ENCODE measurements around the gene GNAL.
A peak's percentile ranks its signal among the peaks of the same experiment; 100 is the strongest.

GNAL gene

DNA sequence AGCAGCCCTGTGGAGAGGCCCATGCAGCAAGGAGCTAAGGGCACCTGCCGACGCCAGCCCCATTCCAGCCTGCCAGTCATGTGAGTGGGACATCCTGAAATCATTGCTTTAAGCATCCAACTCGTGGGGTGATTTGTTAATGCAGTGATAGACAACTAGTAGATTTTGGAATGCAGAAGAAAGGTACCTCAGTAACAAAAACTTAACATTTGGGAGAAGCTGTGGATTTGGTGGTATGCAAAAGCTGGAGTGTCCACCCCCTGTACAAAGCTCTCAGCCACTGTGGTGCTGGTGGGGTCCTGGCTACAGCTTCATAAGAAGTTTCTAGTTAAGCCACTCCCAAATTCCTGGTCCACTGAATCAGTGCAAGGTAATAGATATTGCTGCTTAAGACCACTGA, 37.2 kb upstream of the GNAL start:
- no peaks in the 10 kb centered on the region for H3K9me3 ChIP-seq (ENCODE audit: insufficient read depth, low read length)
- H3K27me3 ChIP-seq (ENCODE audit: low read length): no peaks in the 10 kb centered on the region
- no peak overlapping the region for H2AFZ ChIP-seq (ENCODE audit: low read depth, low read length, severe bottlenecking)
- H3K9ac ChIP-seq (ENCODE audit: low read length): no peak overlapping the region
- TF ChIP-seq EZH2phosphoT487 (conservative IDR thresholded peaks at IDR 0.05; ENCODE audit: low read length): no peak
- TF ChIP-seq, protein P1, sequence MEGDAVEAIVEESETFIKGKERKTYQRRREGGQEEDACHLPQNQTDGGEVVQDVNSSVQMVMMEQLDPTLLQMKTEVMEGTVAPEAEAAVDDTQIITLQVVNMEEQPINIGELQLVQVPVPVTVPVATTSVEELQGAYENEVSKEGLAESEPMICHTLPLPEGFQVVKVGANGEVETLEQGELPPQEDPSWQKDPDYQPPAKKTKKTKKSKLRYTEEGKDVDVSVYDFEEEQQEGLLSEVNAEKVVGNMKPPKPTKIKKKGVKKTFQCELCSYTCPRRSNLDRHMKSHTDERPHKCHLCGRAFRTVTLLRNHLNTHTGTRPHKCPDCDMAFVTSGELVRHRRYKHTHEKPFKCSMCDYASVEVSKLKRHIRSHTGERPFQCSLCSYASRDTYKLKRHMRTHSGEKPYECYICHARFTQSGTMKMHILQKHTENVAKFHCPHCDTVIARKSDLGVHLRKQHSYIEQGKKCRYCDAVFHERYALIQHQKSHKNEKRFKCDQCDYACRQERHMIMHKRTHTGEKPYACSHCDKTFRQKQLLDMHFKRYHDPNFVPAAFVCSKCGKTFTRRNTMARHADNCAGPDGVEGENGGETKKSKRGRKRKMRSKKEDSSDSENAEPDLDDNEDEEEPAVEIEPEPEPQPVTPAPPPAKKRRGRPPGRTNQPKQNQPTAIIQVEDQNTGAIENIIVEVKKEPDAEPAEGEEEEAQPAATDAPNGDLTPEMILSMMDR (IDR thresholded peaks at IDR 0.05; ENCODE audit: insufficient read depth, low read length, poor library complexity, severe bottlenecking): no peak
- no peak overlapping the region for H3K27ac ChIP-seq (ENCODE audit: low read depth, low read length)
- H4K20me1 ChIP-seq (ENCODE audit: low read depth, low read length): no peaks in the 10 kb centered on the region
- no peak overlapping the region for H3K4me3 ChIP-seq (ENCODE audit: insufficient read depth, low read length, poor library complexity, severe bottlenecking)
- no peaks in the 10 kb centered on the region for H3K79me2 ChIP-seq (ENCODE audit: insufficient read depth, low read length)
- no peak overlapping the region for H3K4me2 ChIP-seq (ENCODE audit: low read depth, low read length, poor library complexity, severe bottlenecking)
- H3K9me2 ChIP-seq (replicated peaks; ENCODE audit: insufficient read depth, low read length): no peaks in the 10 kb centered on the region
- H3K36me3 ChIP-seq (ENCODE audit: low read length): no peaks in the 10 kb centered on the region
- H3F3A ChIP-seq (ENCODE audit: insufficient read depth): no peaks in the 10 kb centered on the region

DNA sequence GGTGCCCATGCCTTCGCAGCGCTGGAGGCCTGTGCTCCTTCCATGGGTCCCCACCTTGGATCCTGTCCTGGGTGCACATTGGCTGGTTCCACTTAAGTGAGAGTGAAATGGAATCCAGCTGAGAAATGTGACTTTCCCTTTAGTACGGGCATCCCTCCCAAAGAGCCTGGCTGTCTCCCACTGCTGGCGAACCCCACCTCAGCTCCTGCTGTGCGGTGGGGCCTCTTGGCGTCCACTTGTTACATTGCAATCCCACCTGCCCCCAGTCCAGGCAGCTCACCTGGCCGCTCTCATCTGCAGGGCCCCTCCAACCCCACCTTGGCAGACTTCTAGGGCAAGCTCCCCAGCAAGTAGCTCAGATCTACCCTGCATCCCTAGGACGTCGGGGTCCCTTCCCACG, 35.5 kb upstream of the GNAL start:
- H3F3A ChIP-seq (ENCODE audit: insufficient read depth): no peaks in the 10 kb centered on the region
- H3K9me2 ChIP-seq (replicated peaks; ENCODE audit: insufficient read depth, low read length): no peaks in the 10 kb centered on the region
- TF ChIP-seq, protein P1 (IDR thresholded peaks at IDR 0.05; ENCODE audit: insufficient read depth, low read length, poor library complexity, severe bottlenecking): no peak
- no peak for TF ChIP-seq EZH2phosphoT487 (conservative IDR thresholded peaks at IDR 0.05; ENCODE audit: low read length)

DNA sequence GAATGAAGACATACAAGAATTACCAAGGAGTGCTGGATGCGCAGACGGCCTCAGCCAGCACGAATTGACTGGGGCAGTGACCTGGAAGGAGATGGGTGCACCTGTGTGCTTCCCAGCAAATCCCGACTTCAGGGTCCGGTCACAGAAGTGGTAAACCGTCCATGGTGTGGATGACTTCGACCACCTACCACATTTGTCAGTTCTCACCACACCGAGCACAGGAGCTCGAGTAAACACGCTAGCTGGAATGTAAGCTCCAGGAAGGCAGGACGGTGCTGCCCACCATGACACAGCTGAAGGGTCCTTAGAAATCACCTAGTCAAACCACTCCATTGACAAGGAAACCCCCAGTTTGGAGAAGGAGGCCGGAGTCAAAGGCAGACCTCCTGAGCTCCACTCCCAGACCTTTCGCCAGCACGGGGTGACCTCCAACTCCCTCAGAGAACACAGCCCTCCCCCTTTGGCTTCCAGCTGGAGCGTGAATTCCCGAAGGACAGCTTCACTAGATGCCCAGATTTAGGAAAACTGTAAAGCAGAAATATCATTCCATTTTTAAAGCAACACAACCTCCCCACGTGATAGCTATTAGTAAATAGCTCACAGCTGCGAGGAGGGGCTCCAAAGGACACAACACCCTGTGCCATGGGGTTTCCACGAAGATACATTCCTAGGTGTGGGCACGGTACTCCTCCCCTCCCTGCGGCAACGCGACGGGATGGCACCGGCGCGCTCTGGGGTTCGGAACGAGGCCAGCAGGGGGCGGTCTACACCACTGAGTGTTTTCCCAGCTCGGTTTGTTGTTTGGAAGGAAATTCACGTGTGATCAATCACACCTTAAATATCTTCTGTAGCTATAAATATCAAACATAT, 34.1 kb upstream of the GNAL start:
- Histone ChIP-seq H3K27me3 (ENCODE audit: low read length) (no peaks in the 10 kb centered on the region), H4K20me1 (ENCODE audit: low read depth, low read length) (no peaks in the 10 kb centered on the region), H3K9me3 (ENCODE audit: insufficient read depth, low read length) (no peaks in the 10 kb centered on the region), H3F3A (ENCODE audit: insufficient read depth) (no peaks in the 10 kb centered on the region), H2AFZ (ENCODE audit: low read depth, low read length, severe bottlenecking) (no peak overlapping the region), H3K9me2 (replicated peaks; ENCODE audit: insufficient read depth, low read length) (no peaks in the 10 kb centered on the region), H3K9ac (ENCODE audit: low read length) (no peak overlapping the region), H3K4me2 (ENCODE audit: low read depth, low read length, poor library complexity, severe bottlenecking) (no peak overlapping the region), H3K27ac (ENCODE audit: low read depth, low read length) (no peak overlapping the region), H3K79me2 (ENCODE audit: insufficient read depth, low read length) (no peaks in the 10 kb centered on the region), H3K4me3 (ENCODE audit: insufficient read depth, low read length, poor library complexity, severe bottlenecking) (no peak overlapping the region), H3K36me3 (ENCODE audit: low read length) (no peaks in the 10 kb centered on the region)
- no peak for TF ChIP-seq EZH2phosphoT487 (conservative IDR thresholded peaks at IDR 0.05; ENCODE audit: low read length)
- TF ChIP-seq, protein P1 (IDR thresholded peaks at IDR 0.05; ENCODE audit: insufficient read depth, low read length, poor library complexity, severe bottlenecking): peak; percentile 76

More for the DNA sequence above, 35.5 kb upstream of the GNAL start:
- Histone ChIP-seq H3K79me2 (ENCODE audit: insufficient read depth, low read length) (no peaks in the 10 kb centered on the region), H3K4me2 (ENCODE audit: low read depth, low read length, poor library complexity, severe bottlenecking) (no peak overlapping the region), H2AFZ (ENCODE audit: low read depth, low read length, severe bottlenecking) (no peak overlapping the region), H3K9ac (ENCODE audit: low read length) (no peak overlapping the region), H3K27ac (ENCODE audit: low read depth, low read length) (no peak overlapping the region), H3K9me3 (ENCODE audit: insufficient read depth, low read length) (no peaks in the 10 kb centered on the region), H4K20me1 (ENCODE audit: low read depth, low read length) (no peaks in the 10 kb centered on the region), H3K36me3 (ENCODE audit: low read length) (no peaks in the 10 kb centered on the region), H3K4me3 (ENCODE audit: insufficient read depth, low read length, poor library complexity, severe bottlenecking) (no peak overlapping the region), H3K27me3 (ENCODE audit: low read length) (no peaks in the 10 kb centered on the region)
